ENCODE data around the gene HOMEZ.

GRCh38 chr14:23249824-23250223 lies 36.1 kb downstream of the HOMEZ start:
- TF ChIP-seq SIX5 (IDR thresholded peaks at IDR 0.05; ENCODE audit: low read depth, low read length) (no peak), CTCF (IDR thresholded peaks at IDR 0.05; ENCODE audit: control extremely low read depth in 1 of 3, insufficient read depth in 1 of 3, low read depth in 1 of 3, low read length in 3 of 3) (no peak), SRF (IDR thresholded peaks at IDR 0.05; ENCODE audit: low read depth, low read length) (no peak), TAF7 (optimal IDR thresholded peaks at IDR 0.05; ENCODE audit: borderline replicate concordance, low read depth, low read length) (no peak)

All from H1 (cell line).